KOPT-K1 (cell line): ENCODE measurements around the gene CENPO.

ENCODE experiments used
- H3K27ac ChIP-seq: fragments of 200-600 bp; sonication (generic); 2 replicates; pipeline ENCODE4 v1.5.1; 2016; ENCODE audit warnings: antibody characterized with exemption, mild to moderate bottlenecking, low read depth, low read length; ENCODE audit not compliant: poor library complexity, severe bottlenecking
- H3K36me3 ChIP-seq: fragments of 200-600 bp; sonication (generic); 2 replicates; pipeline ENCODE4 v1.5.1; 2017; ENCODE audit warnings: antibody characterized with exemption, mild to moderate bottlenecking, low read length, moderate library complexity; ENCODE audit not compliant: insufficient read depth
- H3K9me3 ChIP-seq: fragments of 200-600 bp; sonication (generic); 2 replicates; pipeline ENCODE4 v1.5.1; 2017; ENCODE audit warnings: antibody characterized with exemption, low read length, mild to moderate bottlenecking; ENCODE audit not compliant: insufficient read depth, poor library complexity, severe bottlenecking

CENPO gene

GRCh38 chr2:24850944-24851343 is 57.7 kb downstream of the CENPO start:
- H3K9me3 ChIP-seq, result peaks cover 25% of the 10 kb centered on the region
- H3K27ac ChIP-seq, result no peak overlapping the region
- H3K36me3 ChIP-seq, result peaks cover 13% of the 10 kb centered on the region

GRCh38 chr2:24852026-24852425 is 58.8 kb downstream of the CENPO start:
- H3K36me3 ChIP-seq, result peaks cover 17% of the 10 kb centered on the region
- no peak overlapping the region for H3K27ac ChIP-seq
- H3K9me3 ChIP-seq, result peaks cover 21% of the 10 kb centered on the region

GRCh38 chr2:24852431-24853020 is 59.3 kb downstream of the CENPO start:
- Histone ChIP-seq H3K9me3 (peaks cover 16% of the 10 kb centered on the region), H3K27ac (no peak overlapping the region), H3K36me3 (peaks cover 14% of the 10 kb centered on the region)

- Histone ChIP-seq H3K36me3 (peaks cover 13% of the 10 kb centered on the region), H3K27ac (no peak overlapping the region), H3K9me3 (peaks cover 11% of the 10 kb centered on the region)
These were observed 59.8 kb downstream of the CENPO start for GRCh38 chr2:24853046-24853445.

- peaks cover 13% of the 10 kb centered on the region for H3K36me3 ChIP-seq
- no peak overlapping the region for H3K27ac ChIP-seq
- H3K9me3 ChIP-seq, result peaks cover 4% of the 10 kb centered on the region
These were observed 60.8 kb downstream of the CENPO start for GRCh38 chr2:24853996-24854395.

GRCh38 chr2:24855022-24855622 is 61.9 kb downstream of the CENPO start:
- Histone ChIP-seq H3K27ac (no peak overlapping the region), H3K9me3 (no peaks in the 10 kb centered on the region), H3K36me3 (peaks cover 13% of the 10 kb centered on the region)

GRCh38 chr2:24855726-24856125 is 62.5 kb downstream of the CENPO start:
- no peak overlapping the region for H3K27ac ChIP-seq
- H3K36me3 ChIP-seq, result peaks cover 13% of the 10 kb centered on the region
- no peaks in the 10 kb centered on the region for H3K9me3 ChIP-seq

- Histone ChIP-seq H3K36me3 (peaks cover 13% of the 10 kb centered on the region), H3K27ac (no peak overlapping the region), H3K9me3 (no peaks in the 10 kb centered on the region)
These were observed 63.6 kb downstream of the CENPO start for GRCh38 chr2:24856791-24857211.

GRCh38 chr2:24857746-24858145 is 64.5 kb downstream of the CENPO start:
- H3K36me3 ChIP-seq, result peaks cover 13% of the 10 kb centered on the region
- no peak overlapping the region for H3K27ac ChIP-seq

GRCh38 chr2:24858996-24859395 is 65.8 kb downstream of the CENPO start:
- H3K9me3 ChIP-seq, result no peaks in the 10 kb centered on the region
- peaks cover 10% of the 10 kb centered on the region for H3K36me3 ChIP-seq
- H3K27ac ChIP-seq, result no peak overlapping the region

More at GRCh38 chr2:24857746-24858145, 64.5 kb downstream of the CENPO start:
- H3K9me3 ChIP-seq, result no peaks in the 10 kb centered on the region

GRCh38 chr2:24859968-24860600 is 66.9 kb downstream of the CENPO start:
- H3K27ac ChIP-seq, result no peak overlapping the region

GRCh38 chr2:24860631-24861030 is 67.4 kb downstream of the CENPO start:
- H3K27ac ChIP-seq, result no peak overlapping the region
- H3K9me3 ChIP-seq, result no peaks in the 10 kb centered on the region
- peaks cover 10% of the 10 kb centered on the region; the same call in 1 of the 2 replicates for H3K36me3 ChIP-seq

More at GRCh38 chr2:24859968-24860600, 66.9 kb downstream of the CENPO start:
- no peaks in the 10 kb centered on the region for H3K9me3 ChIP-seq
- H3K36me3 ChIP-seq, result peaks cover 7% of the 10 kb centered on the region; the same call in 1 of the 2 replicates

- H3K9me3 ChIP-seq, result no peaks in the 10 kb centered on the region
- no peak overlapping the region for H3K27ac ChIP-seq
- peaks cover 5% of the 10 kb centered on the region; the same call in 1 of the 2 replicates for H3K36me3 ChIP-seq
These were observed 68.3 kb downstream of the CENPO start for GRCh38 chr2:24861500-24861899.

GRCh38 chr2:24863641-24864040 is 70.4 kb downstream of the CENPO start:
- Histone ChIP-seq H3K27ac (no peak overlapping the region), H3K9me3 (no peaks in the 10 kb centered on the region), H3K36me3 (peaks cover 5% of the 10 kb centered on the region; the same call in 1 of the 2 replicates)

- Histone ChIP-seq H3K9me3 (no peaks in the 10 kb centered on the region), H3K27ac (no peak overlapping the region), H3K36me3 (peaks cover 8% of the 10 kb centered on the region; the same call in 1 of the 2 replicates)
These were observed 73.7 kb downstream of the CENPO start for GRCh38 chr2:24866946-24867345.
